Vagina (tissue), 2 donors: ENCODE data around the gene TOX2.

Experiments used
- POLR2A ChIP-seq, 2 donors: fragments of 450-650 bp; IDR thresholded peaks; one replicate each; pipeline ENCODE4 v1.6.1; 2017; ENCODE audit warnings: antibody characterized with exemption in 2 of 2, mild to moderate bottlenecking in 2 of 2, moderate library complexity in 2 of 2
- TF ChIP-seq, protein P1 (sequence below), 3 experiments: fragments of 450-650 bp in 2 of 3; fragments of 200-600 bp in 1 of 3; sonication (generic) in 1 of 3; IDR thresholded peaks; one replicate each; pipeline ENCODE4 v1.5.1; 2017 to 2019; ENCODE audit warnings: antibody characterized with exemption in 3 of 3, mild to moderate bottlenecking in 2 of 3, moderate library complexity in 2 of 3

DNA sequence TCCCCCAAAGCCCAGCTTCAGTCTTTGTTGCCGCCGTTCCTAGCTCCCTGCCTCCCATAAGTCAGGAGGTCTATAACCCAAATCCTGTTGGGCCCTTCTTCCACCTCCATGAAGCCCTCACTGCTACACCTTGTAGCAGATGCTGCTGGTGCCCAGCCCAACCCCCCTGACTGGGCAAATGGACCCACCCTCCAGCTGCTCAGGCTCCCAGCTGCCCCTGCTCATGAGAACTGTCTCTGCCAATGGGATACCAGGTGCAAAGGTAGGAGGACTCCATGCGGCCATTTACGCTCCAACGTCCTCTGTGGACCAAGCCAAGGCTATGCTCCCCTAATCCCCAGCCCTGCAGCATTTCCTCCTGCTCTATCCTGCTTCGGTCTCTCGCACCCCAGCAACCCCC lies 200.5 kb downstream of the TOX2 start:
- TF ChIP-seq, protein P1, sequence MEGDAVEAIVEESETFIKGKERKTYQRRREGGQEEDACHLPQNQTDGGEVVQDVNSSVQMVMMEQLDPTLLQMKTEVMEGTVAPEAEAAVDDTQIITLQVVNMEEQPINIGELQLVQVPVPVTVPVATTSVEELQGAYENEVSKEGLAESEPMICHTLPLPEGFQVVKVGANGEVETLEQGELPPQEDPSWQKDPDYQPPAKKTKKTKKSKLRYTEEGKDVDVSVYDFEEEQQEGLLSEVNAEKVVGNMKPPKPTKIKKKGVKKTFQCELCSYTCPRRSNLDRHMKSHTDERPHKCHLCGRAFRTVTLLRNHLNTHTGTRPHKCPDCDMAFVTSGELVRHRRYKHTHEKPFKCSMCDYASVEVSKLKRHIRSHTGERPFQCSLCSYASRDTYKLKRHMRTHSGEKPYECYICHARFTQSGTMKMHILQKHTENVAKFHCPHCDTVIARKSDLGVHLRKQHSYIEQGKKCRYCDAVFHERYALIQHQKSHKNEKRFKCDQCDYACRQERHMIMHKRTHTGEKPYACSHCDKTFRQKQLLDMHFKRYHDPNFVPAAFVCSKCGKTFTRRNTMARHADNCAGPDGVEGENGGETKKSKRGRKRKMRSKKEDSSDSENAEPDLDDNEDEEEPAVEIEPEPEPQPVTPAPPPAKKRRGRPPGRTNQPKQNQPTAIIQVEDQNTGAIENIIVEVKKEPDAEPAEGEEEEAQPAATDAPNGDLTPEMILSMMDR (IDR thresholded peaks at IDR 0.05): no peak
- no peak for TF ChIP-seq POLR2A (IDR thresholded peaks at IDR 0.05)
